GM06990 (cell line): ENCODE data around the gene HADHB.

Source experiments
- DNase-seq: peaks from one replicate; pipeline ENCODE4 v3.0.0-alpha.2; 2011; ENCODE audit not compliant: insufficient read length; ENCODE audit errors: extremely low read depth
- H3K27me3 ChIP-seq: replicated peaks from 2 replicates; pipeline ENCODE4 v1.6.0; 2011; ENCODE audit warnings: low read length; ENCODE audit not compliant: control insufficient read depth, insufficient read depth
- H3K36me3 ChIP-seq: 2 replicates; pipeline ENCODE4 v1.5.1; 2011; ENCODE audit warnings: low read length; ENCODE audit not compliant: control insufficient read depth, insufficient read depth
- H3K4me3 ChIP-seq: replicated peaks from 2 replicates; pipeline ENCODE4 v1.5.1; 2011; ENCODE audit warnings: low read depth, mild to moderate bottlenecking, control low read depth, low read length
- TF ChIP-seq, protein P1 (sequence below): IDR thresholded peaks from 2 replicates; pipeline ENCODE4 v1.5.1; 2011; ENCODE audit warnings: low read length, control low read depth, mild to moderate bottlenecking, inconsistent platforms; ENCODE audit not compliant: insufficient read depth, poor library complexity, severe bottlenecking

Gene HADHB

DNA sequence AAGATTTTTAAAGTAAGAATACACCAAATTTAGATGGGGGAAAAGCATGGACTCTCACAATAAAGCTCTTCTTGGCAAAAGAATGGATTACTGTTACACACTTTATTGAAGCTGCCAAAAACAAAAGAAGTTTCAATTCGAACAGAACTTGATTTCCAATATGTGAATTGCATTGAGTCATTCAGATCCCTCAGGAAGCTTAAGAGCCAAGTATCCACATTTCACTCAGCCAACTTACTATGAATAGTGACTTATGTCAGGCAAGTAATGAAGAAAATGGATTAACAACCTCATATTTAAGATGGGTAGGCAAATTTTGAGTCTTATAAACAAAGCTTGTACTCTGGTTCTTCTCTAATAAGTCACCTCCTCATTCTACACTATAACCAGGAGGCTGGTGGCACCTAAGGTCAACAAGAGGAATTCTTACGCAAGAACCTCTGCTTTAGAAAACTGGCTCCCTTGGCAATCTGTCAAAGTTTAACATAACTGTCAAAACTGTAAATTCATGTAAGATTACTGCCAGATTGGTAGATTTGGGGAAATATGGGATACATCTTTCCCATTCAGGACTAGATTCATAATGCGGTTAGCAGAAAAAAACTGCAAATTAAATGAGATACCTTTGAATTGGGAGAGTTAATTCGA lies 6.3 kb upstream of the HADHB start:
- TF ChIP-seq, protein P1, sequence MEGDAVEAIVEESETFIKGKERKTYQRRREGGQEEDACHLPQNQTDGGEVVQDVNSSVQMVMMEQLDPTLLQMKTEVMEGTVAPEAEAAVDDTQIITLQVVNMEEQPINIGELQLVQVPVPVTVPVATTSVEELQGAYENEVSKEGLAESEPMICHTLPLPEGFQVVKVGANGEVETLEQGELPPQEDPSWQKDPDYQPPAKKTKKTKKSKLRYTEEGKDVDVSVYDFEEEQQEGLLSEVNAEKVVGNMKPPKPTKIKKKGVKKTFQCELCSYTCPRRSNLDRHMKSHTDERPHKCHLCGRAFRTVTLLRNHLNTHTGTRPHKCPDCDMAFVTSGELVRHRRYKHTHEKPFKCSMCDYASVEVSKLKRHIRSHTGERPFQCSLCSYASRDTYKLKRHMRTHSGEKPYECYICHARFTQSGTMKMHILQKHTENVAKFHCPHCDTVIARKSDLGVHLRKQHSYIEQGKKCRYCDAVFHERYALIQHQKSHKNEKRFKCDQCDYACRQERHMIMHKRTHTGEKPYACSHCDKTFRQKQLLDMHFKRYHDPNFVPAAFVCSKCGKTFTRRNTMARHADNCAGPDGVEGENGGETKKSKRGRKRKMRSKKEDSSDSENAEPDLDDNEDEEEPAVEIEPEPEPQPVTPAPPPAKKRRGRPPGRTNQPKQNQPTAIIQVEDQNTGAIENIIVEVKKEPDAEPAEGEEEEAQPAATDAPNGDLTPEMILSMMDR, result no peak
- Histone ChIP-seq H3K27me3 (no peaks in the 10 kb centered on the region), H3K36me3 (peaks cover 4% of the 10 kb centered on the region), H3K4me3 (no peak overlapping the region)
- no peak for DNase-seq

DNA sequence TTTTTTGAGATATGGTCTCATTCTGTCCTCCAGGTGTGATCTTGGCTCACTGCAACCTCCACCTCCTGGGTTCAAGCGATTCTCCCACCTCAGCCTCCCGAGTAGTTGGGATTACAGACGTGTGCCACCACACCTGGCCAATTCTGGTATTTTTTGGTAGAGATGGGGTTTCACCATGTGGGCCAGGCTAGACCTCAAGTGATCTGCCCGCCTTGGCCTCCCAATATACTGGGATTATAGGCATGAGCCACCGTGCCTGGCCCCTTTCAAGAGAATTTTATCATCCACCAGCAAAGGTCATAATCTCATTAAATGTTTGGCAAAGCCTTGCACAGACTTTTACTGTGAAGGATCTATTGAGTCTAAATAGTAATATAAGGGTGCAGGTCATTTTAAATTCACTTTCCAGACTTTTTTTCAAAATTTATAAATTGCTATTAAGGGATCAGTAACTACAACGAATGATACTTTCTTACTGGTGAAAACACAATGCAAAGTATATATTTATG lies 2.8 kb upstream of the HADHB start:
- H3K36me3 ChIP-seq, result peaks cover 2% of the 10 kb centered on the region; the same call in 1 of the 2 replicates
- DNase-seq, result no peak
- TF ChIP-seq, protein P1, result no peak
- no peak overlapping the region for H3K4me3 ChIP-seq
- H3K27me3 ChIP-seq, result no peaks in the 10 kb centered on the region

GRCh38 chr2:26243470-26244308 lies 1.1 kb upstream of the HADHB start:
- Histone ChIP-seq H3K27me3 (no peaks in the 10 kb centered on the region), H3K36me3 (no peaks in the 10 kb centered on the region), H3K4me3 (peak overlapping the region; percentile 97)
- DNase-seq, result peak; percentile 13
- TF ChIP-seq, protein P1, result no peak

DNA sequence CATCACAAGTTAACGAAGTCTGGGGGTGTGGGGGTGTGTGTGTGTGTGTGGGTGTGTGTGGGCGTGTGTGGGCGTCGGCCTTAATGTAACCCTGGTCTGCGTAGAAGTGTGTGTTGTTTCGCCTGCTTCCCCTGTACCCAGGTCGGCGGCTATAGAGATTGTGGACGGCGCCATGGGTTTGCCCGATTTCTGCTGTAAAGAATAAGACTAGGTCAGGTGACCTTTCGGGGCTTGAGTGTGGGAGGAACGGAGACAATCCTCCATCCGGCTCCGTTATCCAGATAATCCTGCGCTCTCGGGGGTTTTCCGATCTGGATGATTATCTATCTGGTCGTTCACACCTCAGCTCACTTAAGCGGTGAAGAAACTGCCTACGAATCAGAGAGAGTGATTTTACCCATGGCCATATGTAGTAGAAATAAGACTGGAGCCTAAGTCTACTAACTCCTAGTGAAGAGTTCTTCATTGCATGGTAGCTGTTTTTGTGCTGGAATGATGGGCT lies 543 bp downstream of the HADHB start:
- Histone ChIP-seq H3K36me3 (no peaks in the 10 kb centered on the region), H3K27me3 (no peaks in the 10 kb centered on the region), H3K4me3 (peak overlapping the region; percentile 97)
- TF ChIP-seq, protein P1, result no peak
- DNase-seq, result no peak

- Histone ChIP-seq H3K27me3 (no peaks in the 10 kb centered on the region), H3K4me3 (peak overlapping the region; percentile 97), H3K36me3 (no peaks in the 10 kb centered on the region)
- TF ChIP-seq, protein P1, result no peak
- DNase-seq, result peak; percentile 33
Observed at GRCh38 chr2:26245810-26246209, 1.1 kb downstream of the HADHB start.
